H1 (cell line): ENCODE results near the gene RPRML. TPM values are rescaled to one million over a fixed set of nuclear protein-coding genes. Genes with fewer than 3 reads are reported as not detected.

ENCODE experiments used
- CTCF ChIA-PET: fragments of 300-600 bp; sonication (Branson Sonifier 250); formaldehyde crosslinking; loops from one replicate; lab custom pipeline; 2021; ENCODE audit not compliant: partially characterized antibody; lab: Charles Lee
- POLR2A ChIA-PET: fragments of 300-600 bp; sonication (Branson Sonifier 250); formaldehyde crosslinking; loops from one replicate; lab custom pipeline; 2021; ENCODE audit warnings: inconsistent platforms; ENCODE audit not compliant: partially characterized antibody; lab: Charles Lee
- DNase-seq, 2 experiments: peaks; one replicate each; pipeline versions ENCODE4 v3.0.0 to v3.0.0-alpha.2; 2010 to 2022; ENCODE audit warnings: low spot score in 2 of 2, low read depth in 1 of 2, mixed read lengths in 1 of 2
- FAIRE-seq: peaks from 2 replicates; lab custom pipeline; 2011; peaks lifted over from hg19 to GRCh38; lab: Jason Lieb, UNC
- H2AFZ ChIP-seq: 2 replicates; pipeline ENCODE4 v1.8.1; 2012; ENCODE audit warnings: low read length, inconsistent platforms
- H2AK5ac ChIP-seq: 2 replicates; pipeline ENCODE4 v1.6.1; 2013; ENCODE audit warnings: low read depth, low read length
- H2BK120ac ChIP-seq: replicated peaks from 2 replicates; pipeline ENCODE3; 2013; ENCODE audit warnings: low read depth, low read length, inconsistent platforms
- H2BK12ac ChIP-seq: 2 replicates; pipeline ENCODE4 v1.6.1; 2013; ENCODE audit warnings: low read depth, low read length
- H2BK15ac ChIP-seq: 2 replicates; pipeline ENCODE4 v1.6.1; 2013; ENCODE audit warnings: low read length
- H2BK20ac ChIP-seq: 2 replicates; pipeline ENCODE4 v1.6.1; 2013; ENCODE audit warnings: low read length
- H2BK5ac ChIP-seq: 2 replicates; pipeline ENCODE4 v1.6.1; 2013; ENCODE audit warnings: low read depth, low read length
- H3K14ac ChIP-seq: 2 replicates; pipeline ENCODE4 v1.6.1; 2013; ENCODE audit warnings: inconsistent platforms; ENCODE audit not compliant: insufficient read length
- H3K18ac ChIP-seq: 2 replicates; pipeline ENCODE4 v1.6.1; 2013; ENCODE audit warnings: low read length; ENCODE audit errors: extremely low read depth
- H3K23ac ChIP-seq: 2 replicates; pipeline ENCODE4 v1.6.1; 2013; ENCODE audit warnings: inconsistent platforms; ENCODE audit not compliant: insufficient read length
- H3K23me2 ChIP-seq: 2 replicates; pipeline ENCODE4 v1.6.1; 2013; ENCODE audit warnings: low read depth, low read length
- H3K27ac ChIP-seq: 2 replicates; pipeline ENCODE4 v1.6.1; 2011; ENCODE audit warnings: low read depth, low read length, inconsistent platforms
- H3K27me3 ChIP-seq, 4 experiments: replicated peaks in 1 of 4; 1 replicate in 1 of 4; 2 replicates in 3 of 4; pipeline versions ENCODE4 v1.6.1 to v1.8.1; 2011 to 2013; ENCODE audit warnings: low read length in 3 of 4, mild to moderate bottlenecking in 3 of 4, inconsistent platforms in 2 of 4, mixed read lengths in 2 of 4, moderate library complexity in 1 of 4; ENCODE audit not compliant: control insufficient read depth in 3 of 4, insufficient read depth in 3 of 4; ENCODE audit errors: extremely low read depth in 1 of 4
- H3K36me3 ChIP-seq, 4 experiments: 2 replicates each; pipeline versions ENCODE4 v1.6.1 to v1.8.1; 2011 to 2013; ENCODE audit warnings: mild to moderate bottlenecking in 4 of 4, low read length in 3 of 4, moderate library complexity in 2 of 4, control low read depth in 1 of 4, inconsistent platforms in 1 of 4; ENCODE audit not compliant: insufficient read depth in 4 of 4, control insufficient read depth in 2 of 4
- H3K4ac ChIP-seq: replicated peaks from 2 replicates; pipeline ENCODE3; 2013; ENCODE audit warnings: low read length, low read depth, mixed read lengths, inconsistent platforms; ENCODE audit not compliant: insufficient read length
- H3K4me1 ChIP-seq, 4 experiments: replicated peaks in 1 of 4; 1 replicate in 1 of 4; 2 replicates in 3 of 4; pipeline versions ENCODE4 v1.6.1 to v1.8.1; 2011 to 2013; ENCODE audit warnings: low read length in 3 of 4, inconsistent platforms in 2 of 4, mixed read lengths in 1 of 4; ENCODE audit not compliant: insufficient read depth in 4 of 4, control insufficient read depth in 3 of 4
- H3K4me2 ChIP-seq, 2 experiments: 2 replicates each; pipeline versions ENCODE4 v1.6.1 to v1.8.1; 2011 to 2013; ENCODE audit warnings: low read depth in 2 of 2, low read length in 2 of 2, control low read depth in 1 of 2, inconsistent platforms in 1 of 2, mild to moderate bottlenecking in 1 of 2; ENCODE audit not compliant: insufficient read depth in 1 of 2
- H3K4me3 ChIP-seq, 4 experiments: fragments of 200-600, 300-600 bp in 1 of 4; sonication (generic), shearing (Covaris generic), sonication (Bioruptor Twin) in 1 of 4; 2 replicates each; pipeline versions ENCODE4 v1.5.1 to v1.8.1; 2011 to 2016; ENCODE audit warnings: low read length in 4 of 4, low read depth in 3 of 4, control low read depth in 2 of 4, inconsistent platforms in 2 of 4, mild to moderate bottlenecking in 2 of 4, mixed read lengths in 1 of 4, moderate library complexity in 1 of 4; ENCODE audit not compliant: insufficient read depth in 2 of 4; ENCODE audit errors: extremely low read depth in 1 of 4
- H3K56ac ChIP-seq: replicated peaks from 2 replicates; pipeline ENCODE3; 2013; ENCODE audit warnings: low read depth, mild to moderate bottlenecking, mixed read lengths, low read length, inconsistent platforms; ENCODE audit not compliant: insufficient read length
- H3K79me1 ChIP-seq: 2 replicates; pipeline ENCODE4 v1.6.1; 2013; ENCODE audit warnings: low read depth, low read length, control low read depth
- H3K79me2 ChIP-seq, 2 experiments: 2 replicates each; pipeline versions ENCODE4 v1.6.1 to v1.8.1; 2012 to 2013; ENCODE audit warnings: low read length in 2 of 2, mild to moderate bottlenecking in 2 of 2, inconsistent platforms in 1 of 2; ENCODE audit not compliant: insufficient read depth in 2 of 2, control insufficient read depth in 1 of 2
- H3K9ac ChIP-seq, 4 experiments: replicated peaks in 1 of 4; 1 replicate in 1 of 4; 2 replicates in 3 of 4; pipeline versions ENCODE4 v1.6.1 to v1.8.1; 2011 to 2013; ENCODE audit warnings: low read depth in 3 of 4, low read length in 3 of 4, control low read depth in 2 of 4, mild to moderate bottlenecking in 2 of 4, moderate library complexity in 2 of 4, inconsistent platforms in 1 of 4; ENCODE audit errors: extremely low read depth in 1 of 4
- H3K9me3 ChIP-seq, 2 experiments: 2 replicates each; pipeline versions ENCODE4 v1.6.1 to v1.8.1; 2012 to 2013; ENCODE audit warnings: mild to moderate bottlenecking in 2 of 2, moderate library complexity in 2 of 2, control low read depth in 1 of 2, inconsistent platforms in 1 of 2, low read depth in 1 of 2, low read length in 1 of 2, mixed read lengths in 1 of 2; ENCODE audit not compliant: insufficient read depth in 2 of 2
- H4K20me1 ChIP-seq, 2 experiments: replicated peaks in 1 of 2; 2 replicates each; pipeline versions ENCODE3 to v1.8.1; 2011 to 2013; ENCODE audit warnings: inconsistent platforms in 2 of 2, low read length in 2 of 2, mild to moderate bottlenecking in 1 of 2; ENCODE audit not compliant: insufficient read depth in 2 of 2, control insufficient read depth in 1 of 2
- H4K5ac ChIP-seq: 2 replicates; pipeline ENCODE4 v1.6.1; 2013; ENCODE audit warnings: low read length, low read depth, mixed read lengths, inconsistent platforms; ENCODE audit not compliant: insufficient read length
- H4K8ac ChIP-seq: 2 replicates; pipeline ENCODE4 v1.8.0; 2013; ENCODE audit warnings: mild to moderate bottlenecking, moderate library complexity, low read length, inconsistent platforms; ENCODE audit not compliant: insufficient read depth; ENCODE audit errors: extremely low read depth
- H4K91ac ChIP-seq: replicated peaks from 2 replicates; pipeline ENCODE3; 2013; ENCODE audit warnings: low read length, mixed read lengths, inconsistent platforms; ENCODE audit not compliant: insufficient read length
- ATF2 ChIP-seq: IDR thresholded peaks from 2 replicates; pipeline ENCODE4 v1.6.1; 2012; ENCODE audit warnings: low read length, inconsistent platforms
- CTCF ChIP-seq, 3 experiments: IDR thresholded peaks; 1 replicate in 2 of 3; 2 replicates in 1 of 3; pipeline versions ENCODE4 v1.5.1 to v1.6.1; 2011; ENCODE audit warnings: low read length in 3 of 3, mild to moderate bottlenecking in 3 of 3, inconsistent platforms in 2 of 3, low read depth in 1 of 3, moderate library complexity in 1 of 3; ENCODE audit not compliant: insufficient read depth in 1 of 3; ENCODE audit errors: control extremely low read depth in 1 of 3
- EGR1 ChIP-seq: IDR thresholded peaks from 2 replicates; pipeline ENCODE4 v1.6.1; 2011; ENCODE audit warnings: low read depth, low read length, borderline replicate concordance
- EZH2 ChIP-seq: fragments of 200-600 bp; sonication (generic); IDR thresholded peaks from 2 replicates; pipeline ENCODE4 v1.7.1; 2012; ENCODE audit warnings: low read depth, mild to moderate bottlenecking, moderate library complexity, low read length, inconsistent platforms; ENCODE audit not compliant: severe bottlenecking
- FOSL1 ChIP-seq: IDR thresholded peaks from 2 replicates; pipeline ENCODE4 v1.6.1; 2011; ENCODE audit warnings: mild to moderate bottlenecking, low read depth, low read length, moderate library complexity; ENCODE audit not compliant: insufficient read depth
- HDAC6 ChIP-seq: IDR thresholded peaks from one replicate; pipeline ENCODE4 v1.7.1; 2012; ENCODE audit warnings: low read depth, mild to moderate bottlenecking, inconsistent platforms, low read length, moderate library complexity
- MAX ChIP-seq: IDR thresholded peaks from 2 replicates; pipeline ENCODE4 v1.6.1; 2012; ENCODE audit warnings: inconsistent platforms
- NRF1 ChIP-seq: IDR thresholded peaks from 2 replicates; pipeline ENCODE4 v1.6.1; 2011; ENCODE audit warnings: mild to moderate bottlenecking, low read depth, low read length, improper control_type of control experiment
- POU5F1 ChIP-seq: IDR thresholded peaks from 2 replicates; pipeline ENCODE4 v1.6.1; 2011; ENCODE audit warnings: low read depth, mild to moderate bottlenecking, low read length, moderate library complexity
- WGBS, 2 experiments: shearing (Covaris generic) in 1 of 2; methylation state at CpG; one replicate each; pipeline versions ENCODE4 v1.1.6 to v1.1.7; 2013 to 2015; ENCODE audit warnings: low lambda C conversion rate in 2 of 2, mixed read lengths in 2 of 2, inconsistent platforms in 1 of 2, low coverage in 1 of 2, missing lambda C conversion rate in 1 of 2; ENCODE audit not compliant: insufficient replicate concordance in 2 of 2, insufficient coverage in 1 of 2, insufficient read length in 1 of 2; ENCODE audit errors: extremely low coverage in 1 of 2, missing lambda C conversion rate in 1 of 2; 5-methylcytosine and 5-hydroxymethylcytosine counted together
- polyA plus RNA-seq, 7 experiments: library from polyadenylated mRNA; depleted of rRNA in 3 of 7; stranded (reverse) in 5 of 7; unstranded in 2 of 7; fragments of >200 nt in 5 of 7; fragments of 200-250 nt in 2 of 7; gene quantifications; 1 replicate in 5 of 7; 2 replicates in 1 of 7; 4 replicates in 1 of 7; pipeline versions ENCODE4 v1.2.1 to v1.2.3, GENCODE V29; 2011 to 2013; ENCODE audit warnings: missing spikeins in 2 of 7, mixed read lengths in 2 of 7
- total RNA-seq: library from RNA; stranded (reverse); fragmentation: NEBNext Ultra II Directional; extraction: Animal tissue kit (Norgen Biotek cat#: 25700); gene quantifications from 2 replicates; pipeline ENCODE4 v1.2.1, GENCODE V29; 2021

The RPRML gene
- total and polyA plus RNA-seq, 2 of the 8 experiments (the other 6 are each of a cell fraction or from before 2014, with no cell fraction given), result 3.5 to 5.5 TPM

- no peaks in the 10 kb centered on the region for H3K79me2 ChIP-seq
- no peak overlapping the region for H2BK20ac ChIP-seq
- no peaks in the 10 kb centered on the region for H3K4me1 ChIP-seq
- no peak overlapping the region for H4K8ac ChIP-seq
- H2BK120ac ChIP-seq, result no peak overlapping the region
- DNase-seq (no peak), FAIRE-seq (no peak)
- H3K9me3 ChIP-seq, result no peaks in the 10 kb centered on the region
- H3K36me3 ChIP-seq, result no peaks in the 10 kb centered on the region
- no peak overlapping the region for H3K23ac ChIP-seq
- no peak overlapping the region for H2AK5ac ChIP-seq
- no peak overlapping the region for H3K27ac ChIP-seq
- H3K18ac ChIP-seq, result no peak overlapping the region
- no peaks in the 10 kb centered on the region for H3K23me2 ChIP-seq
- H3K27me3 ChIP-seq, result peaks cover 0 to 3% (median 0%) of the 10 kb centered on the region in 4 experiments; a peak in 1 of 7 replicates
- no peak overlapping the region for H2AFZ ChIP-seq
- H3K14ac ChIP-seq, result no peak overlapping the region
- CTCF ChIA-PET, result interaction anchor here (0.6 to 2.1 kb wide), 7 partner anchors 9 to 49 kb away, joined by 3 to 16 read pairs (median 3); no protein-coding TSS in a partner anchor
- no peak overlapping the region for H2BK5ac ChIP-seq
- no peak overlapping the region for H3K56ac ChIP-seq
- H3K9ac ChIP-seq, result no peak overlapping the region
- H4K5ac ChIP-seq, result no peak overlapping the region
- H3K4ac ChIP-seq, result no peak overlapping the region
- no peak overlapping the region for H4K91ac ChIP-seq
- POLR2A ChIA-PET, result interaction anchor here (1.2 to 2.9 kb wide), 2 partner anchors 14 to 49 kb away, joined by 5 to 11 read pairs; no protein-coding TSS in a partner anchor
- H2BK15ac ChIP-seq, result no peak overlapping the region
- H2BK12ac ChIP-seq, result no peak overlapping the region
- WGBS, 2 experiments, result 81% methylated on average over 1 of the region's 1 CpG; no CpG with 5 or more reads in 1 of the 2 experiments
- no peaks in the 10 kb centered on the region for H3K79me1 ChIP-seq
- H4K20me1 ChIP-seq, result no peaks in the 10 kb centered on the region
- no peak overlapping the region for H3K4me2 ChIP-seq
- H3K4me3 ChIP-seq, result no peak overlapping the region
- TF ChIP-seq NRF1, result no peak
- no peak for TF ChIP-seq CTCF (IDR thresholded peaks at IDR 0.05; ENCODE audit: control extremely low read depth in 1 of 3, insufficient read depth in 1 of 3, low read depth in 1 of 3, low read length in 3 of 3)
- no peak for TF ChIP-seq POU5F1
- TF ChIP-seq MAX, result no peak
- no peak for TF ChIP-seq HDAC6
- no peak for TF ChIP-seq ATF2
- no peak for TF ChIP-seq EGR1
- no peak for TF ChIP-seq FOSL1
- TF ChIP-seq EZH2, result no peak
Measured at GRCh38 chr17:46991617-46992016, 12.6 kb upstream of the RPRML start.
